Retina (tissue), 1 donor: ENCODE measurements around the gene SNX25.
"Not testable (repeated sequence)": the region's sequence is repeated elsewhere in the genome, so short reads cannot be mapped to it uniquely, and the experiment has no call there.

Experiments
- DNase-seq: peaks from one replicate; pipeline ENCODE4 v3.0.0-alpha.2; 2016

SNX25 gene

DNA sequence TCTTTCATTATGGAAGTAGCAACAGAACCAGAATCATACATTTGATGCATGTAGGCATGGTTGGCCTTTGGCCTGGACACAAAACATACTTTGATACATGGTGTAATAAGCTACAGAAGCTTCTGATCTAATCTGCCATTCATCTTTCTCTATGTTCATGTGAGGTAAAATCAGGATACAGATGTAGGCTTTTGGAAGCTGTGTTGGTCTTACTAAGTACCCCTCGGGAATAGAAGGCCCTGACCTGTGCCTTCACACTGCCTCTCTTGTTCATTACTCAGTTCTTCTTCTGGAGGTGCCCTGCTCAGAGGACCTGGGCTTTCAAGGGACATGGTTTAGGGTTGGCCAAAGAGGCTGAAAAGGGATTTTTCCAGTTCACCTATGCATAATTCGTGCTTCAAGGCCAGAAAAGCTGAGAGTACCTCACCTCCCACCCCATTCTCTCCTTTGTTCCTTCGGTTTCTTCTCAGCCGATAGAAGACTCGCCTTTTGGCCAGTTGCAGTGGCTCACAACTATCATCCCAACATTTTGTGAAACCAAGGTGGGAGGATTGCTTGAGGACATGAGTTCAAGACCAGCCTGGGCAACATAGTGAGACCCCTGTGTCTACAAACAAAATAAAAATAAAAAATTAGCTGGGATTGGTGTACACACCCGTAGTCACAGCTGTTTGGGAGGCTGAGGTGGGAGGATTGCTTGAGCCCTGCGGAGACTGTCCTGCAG is 25.9 kb downstream of the SNX25 start:
- no peak for DNase-seq

DNA sequence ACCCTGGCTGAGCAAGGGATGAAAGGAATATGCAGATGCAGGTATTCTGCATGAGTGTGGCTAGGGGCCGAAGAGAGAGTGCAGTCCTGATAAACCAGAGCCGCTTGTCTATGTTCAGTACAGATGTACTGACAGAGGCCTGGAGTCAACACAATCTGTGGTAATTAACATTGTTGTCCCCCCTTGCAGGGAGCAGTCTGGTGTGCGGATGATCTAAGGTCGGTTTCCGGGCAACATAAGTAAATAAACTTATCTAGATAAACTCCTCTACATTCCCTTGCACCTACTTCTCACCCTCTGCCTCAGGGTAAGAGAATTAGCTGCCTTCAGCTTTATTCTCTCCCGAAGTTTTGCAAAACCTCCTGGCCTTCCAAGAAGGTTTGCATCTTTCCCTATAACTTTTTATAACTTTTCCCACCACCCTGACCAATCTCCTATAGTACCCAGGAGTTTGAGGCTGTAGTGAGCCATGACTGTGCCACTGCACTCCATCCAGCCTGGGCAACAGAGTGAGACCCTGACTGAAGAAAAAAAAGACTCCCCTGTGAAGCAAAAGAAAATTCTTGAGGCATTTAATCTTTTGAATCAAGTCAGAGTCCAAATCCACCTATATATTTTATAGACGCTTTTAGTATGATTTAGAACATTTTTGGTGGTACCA is 26.6 kb downstream of the SNX25 start:
- DNase-seq: no peak

DNA sequence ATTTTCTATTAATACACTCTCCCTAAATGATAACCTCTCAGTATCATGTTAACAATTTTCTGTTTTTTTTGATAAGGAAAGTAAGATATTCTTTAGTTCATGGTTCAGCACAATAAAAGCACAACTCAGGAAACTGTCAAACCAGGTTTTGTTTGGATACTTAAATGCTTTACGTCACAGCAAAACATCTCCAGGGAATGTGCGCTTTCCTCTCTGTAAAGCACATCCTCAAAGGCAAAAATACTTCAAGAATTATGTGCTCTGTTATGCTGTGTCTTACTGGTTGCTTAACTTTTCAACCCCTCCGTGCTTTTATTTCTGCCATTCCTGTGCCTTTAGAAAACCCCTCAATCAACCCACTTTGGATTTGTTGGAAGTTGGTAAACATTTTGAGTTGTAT is 27.8 kb downstream of the SNX25 start:
- DNase-seq: no peak

DNA sequence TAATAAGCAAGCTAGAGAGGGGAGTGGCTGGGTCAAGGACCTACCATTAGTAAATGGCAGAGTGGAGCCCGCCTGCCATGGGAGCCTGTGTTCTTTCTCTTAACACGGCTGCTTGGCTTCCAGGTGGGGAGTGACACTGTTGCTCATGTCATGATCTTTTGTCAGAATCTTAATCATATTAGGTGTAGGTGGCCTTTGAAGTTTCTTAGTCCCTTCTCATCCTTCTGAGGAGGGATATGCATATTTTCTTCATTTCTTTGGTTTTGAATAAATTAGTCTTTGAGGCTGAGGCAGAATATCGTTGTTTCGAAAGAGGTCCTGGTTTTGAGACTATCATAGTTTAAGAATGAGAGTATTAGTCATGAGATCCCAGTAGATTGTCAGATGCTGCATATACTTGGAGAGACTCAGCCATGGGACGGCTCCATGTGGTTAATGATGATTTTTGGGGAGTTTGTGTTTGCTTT is 28.9 kb downstream of the SNX25 start:
- no peak for DNase-seq

DNA sequence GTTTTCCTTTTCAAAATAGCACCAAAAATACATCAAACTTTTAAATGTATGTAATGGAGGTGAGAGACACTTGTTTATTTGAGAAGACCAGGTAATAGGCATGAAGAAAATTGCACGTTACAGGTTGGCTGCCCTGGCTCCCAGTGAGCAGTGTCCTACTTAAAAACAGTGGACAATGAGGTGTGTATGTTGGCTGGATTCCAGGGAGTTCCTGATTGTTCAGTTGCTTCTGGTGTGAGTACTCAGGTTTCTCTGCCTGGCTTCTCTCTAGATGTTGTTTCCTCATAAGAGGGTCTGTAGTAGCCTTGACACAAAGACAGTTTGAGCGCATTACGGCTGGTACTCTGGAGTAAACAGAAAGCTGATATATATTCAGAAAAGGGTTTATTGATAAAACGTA is 29.4 kb downstream of the SNX25 start:
- no peak for DNase-seq

DNA sequence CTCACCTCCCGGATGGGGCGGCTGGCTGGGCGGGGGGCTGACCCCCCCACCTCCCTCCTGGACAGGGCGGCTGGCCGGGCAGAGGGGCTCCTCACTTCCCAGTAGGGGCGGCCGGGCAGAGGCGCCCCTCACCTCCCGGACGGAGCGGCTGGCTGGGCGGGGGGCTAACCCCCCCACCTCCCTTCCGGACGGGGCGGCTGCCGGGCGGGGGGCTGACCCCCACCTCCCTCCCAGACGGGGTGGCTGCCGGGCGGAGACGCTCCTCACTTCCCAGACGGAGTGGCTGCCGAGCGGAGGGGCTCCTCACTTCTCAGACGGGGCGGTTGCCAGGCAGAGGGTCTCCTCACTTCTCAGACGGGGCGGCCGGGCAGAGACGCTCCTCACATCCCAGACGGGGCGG is 31.1 kb downstream of the SNX25 start:
- not testable (repeated sequence) for DNase-seq

DNA sequence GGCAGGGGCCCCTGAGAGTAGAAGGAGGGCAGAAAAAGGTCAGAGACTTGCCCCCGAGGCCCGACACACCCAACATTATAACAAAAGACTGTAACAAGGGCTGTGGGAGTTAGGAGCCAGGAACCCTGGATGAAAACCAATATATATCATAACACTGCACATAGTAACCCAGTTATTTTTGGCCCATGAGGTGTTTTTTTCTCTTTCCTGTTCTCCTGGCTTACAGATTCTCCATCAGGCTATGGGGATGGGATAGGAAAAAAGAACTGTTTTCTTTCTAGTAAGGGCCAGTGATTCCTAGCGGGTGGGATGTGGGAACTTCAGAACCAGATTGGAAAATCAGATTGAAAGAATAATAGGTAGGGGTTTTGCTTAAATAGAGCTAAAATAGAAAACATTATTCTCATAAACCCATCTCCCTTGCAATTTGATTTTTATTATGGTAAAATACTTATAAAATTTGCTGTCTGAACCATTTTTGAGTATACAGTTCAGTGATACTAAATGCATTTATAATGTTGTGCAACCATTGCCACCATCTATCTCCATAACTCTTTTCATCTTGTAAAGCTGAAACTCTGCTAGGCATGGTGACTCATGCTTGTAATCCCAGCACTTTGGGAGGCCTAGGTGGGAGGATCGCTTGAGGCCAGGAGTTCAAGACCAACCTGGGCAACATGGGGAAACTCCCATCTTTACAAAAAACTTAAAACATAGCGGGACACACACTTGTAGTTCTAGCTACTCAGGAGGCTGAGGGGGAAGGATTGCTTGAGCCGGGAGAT is 33.5 kb downstream of the SNX25 start:
- DNase-seq: no peak

DNA sequence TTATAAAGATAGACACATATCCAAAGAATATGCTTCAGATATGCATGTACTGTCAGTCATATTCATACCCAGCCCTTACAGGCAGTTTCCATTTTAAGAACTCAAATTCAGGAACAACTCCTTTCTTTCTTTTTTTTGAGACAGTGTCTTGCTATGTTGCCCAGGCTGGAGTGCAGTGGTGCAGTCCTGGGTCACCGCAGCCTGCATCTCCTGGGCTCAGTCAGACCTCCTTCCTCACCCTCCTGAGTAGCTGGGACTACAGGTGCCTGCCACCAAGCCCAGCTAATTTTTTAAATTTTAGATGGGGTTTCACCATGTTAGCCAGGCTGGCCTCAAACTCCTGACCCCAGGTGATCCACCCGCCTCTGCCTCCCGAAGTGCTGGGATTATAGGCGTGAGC is 34.5 kb downstream of the SNX25 start:
- no peak for DNase-seq

DNA sequence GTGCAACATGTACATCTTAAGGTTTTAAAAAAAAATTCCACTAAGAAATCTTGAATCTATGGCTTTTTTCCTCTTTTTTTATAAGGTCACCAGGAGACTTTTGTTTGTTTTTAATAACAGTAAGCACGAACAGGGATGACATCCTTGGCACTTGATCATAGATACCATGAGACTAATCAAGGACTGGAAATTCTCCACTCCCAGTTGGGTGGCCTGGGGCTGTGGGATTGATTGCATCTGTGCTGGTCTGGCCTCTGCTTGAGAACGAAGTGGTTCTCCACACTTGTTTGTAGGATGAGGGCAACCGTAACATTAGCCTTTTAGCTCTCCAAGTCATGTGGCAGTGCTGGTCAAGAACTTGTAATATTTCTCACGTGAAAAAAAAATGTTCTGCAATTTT is 35.4 kb downstream of the SNX25 start:
- DNase-seq: no peak

DNA sequence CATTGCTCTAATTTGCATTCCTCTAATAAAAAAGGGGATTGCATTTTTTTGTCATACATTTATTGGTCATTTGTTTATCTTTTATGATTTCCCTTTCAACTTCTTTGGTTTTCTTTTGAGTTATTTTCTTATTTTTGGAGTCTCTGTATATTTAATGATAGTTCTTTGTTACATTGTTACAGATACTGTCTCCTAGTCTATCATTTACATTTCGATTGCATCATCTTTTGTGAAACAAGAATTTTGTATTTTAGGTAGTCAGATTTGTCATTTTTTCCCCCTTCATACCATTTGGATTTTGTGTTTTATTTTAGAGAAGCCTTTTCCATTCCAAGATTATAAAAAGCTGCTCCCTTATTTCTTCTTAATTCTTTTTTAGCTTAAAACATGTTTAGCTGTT is 37.1 kb downstream of the SNX25 start:
- no peak for DNase-seq

DNA sequence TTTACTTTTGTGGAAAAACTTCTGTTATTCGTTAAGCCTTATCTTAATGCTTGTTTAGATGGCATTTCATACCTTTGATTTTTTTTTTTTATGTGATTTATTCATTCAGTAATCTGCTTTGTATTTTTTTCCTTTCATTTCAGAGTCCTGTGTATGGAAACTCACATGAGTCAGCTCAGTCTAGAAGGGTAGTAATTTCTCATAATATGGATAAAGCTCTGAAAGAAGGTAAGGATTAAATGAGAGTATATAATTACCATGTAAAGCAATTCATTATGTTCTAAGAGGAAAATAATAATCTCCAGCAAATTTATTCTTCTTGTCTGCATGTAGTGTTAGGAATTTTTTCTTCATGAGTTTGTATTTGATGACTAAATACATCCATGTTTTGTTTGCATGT is 37.8 kb downstream of the SNX25 start:
- no peak for DNase-seq

DNA sequence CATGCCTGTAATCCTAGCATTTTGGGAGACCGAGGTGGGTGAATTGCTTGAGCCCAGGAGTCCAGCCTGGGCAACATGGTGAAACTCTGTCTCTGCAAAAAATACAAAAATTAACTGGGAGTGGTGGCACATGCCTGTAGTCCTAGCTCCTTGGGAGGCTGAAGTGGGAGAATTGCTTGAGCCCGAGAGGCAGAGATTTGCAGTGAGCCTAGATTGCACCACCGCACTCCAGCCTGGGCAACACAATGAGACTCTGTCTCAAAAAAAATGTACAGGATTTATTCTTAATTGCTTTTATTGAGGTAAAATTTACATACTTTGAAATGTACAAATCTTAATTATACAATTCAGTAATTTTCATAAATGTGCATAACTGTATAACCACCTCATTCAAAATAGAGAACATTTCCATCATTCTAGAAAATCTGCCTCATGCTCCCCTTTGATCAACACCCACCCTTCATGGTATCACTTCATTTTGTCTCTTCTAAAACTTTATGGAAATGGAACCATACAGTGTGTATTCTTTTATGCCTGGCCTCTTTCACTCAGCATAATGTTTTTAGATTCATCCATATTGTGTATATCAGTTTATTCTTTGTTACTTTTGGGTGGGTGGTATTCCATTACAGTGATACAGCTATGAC is 39.1 kb downstream of the SNX25 start:
- DNase-seq: no peak

DNA sequence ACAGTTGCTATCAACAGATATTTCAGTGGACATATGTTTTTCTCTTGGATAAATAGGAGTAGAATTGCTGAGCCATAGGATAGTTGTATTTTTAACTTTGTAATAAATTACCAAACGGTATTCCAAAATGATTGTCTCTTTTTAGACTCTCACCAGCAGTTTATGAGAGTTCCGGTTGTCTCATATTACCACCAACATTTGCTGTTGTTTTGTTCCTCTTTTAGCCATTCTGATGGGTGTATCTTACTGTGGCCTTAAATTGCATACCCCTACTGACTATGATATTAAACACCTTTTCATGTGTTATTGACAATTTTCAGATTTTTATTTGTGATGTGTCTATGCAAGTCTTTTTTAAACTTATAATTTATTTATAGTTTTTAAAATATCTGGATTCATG is 39.7 kb downstream of the SNX25 start:
- no peak for DNase-seq

DNA sequence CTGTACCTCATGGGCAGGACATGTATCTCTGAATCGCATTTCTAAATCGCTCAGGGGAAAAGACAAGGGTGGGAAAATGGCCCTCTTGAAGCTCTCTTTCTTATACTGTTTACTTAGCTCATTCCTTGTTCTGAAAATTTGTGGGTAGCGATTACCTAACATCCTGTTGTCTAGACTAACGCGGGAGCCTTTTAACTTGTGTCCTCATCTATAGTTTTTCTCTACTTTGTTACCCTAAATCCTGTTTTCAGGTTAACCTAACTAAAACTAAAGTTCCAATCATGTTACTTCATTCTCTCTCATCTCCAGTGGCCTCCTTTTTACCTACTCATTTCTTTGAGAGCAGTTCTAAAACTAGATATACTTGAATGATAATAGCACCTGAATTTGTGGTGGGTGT is 45.0 kb downstream of the SNX25 start:
- DNase-seq: no peak

DNA sequence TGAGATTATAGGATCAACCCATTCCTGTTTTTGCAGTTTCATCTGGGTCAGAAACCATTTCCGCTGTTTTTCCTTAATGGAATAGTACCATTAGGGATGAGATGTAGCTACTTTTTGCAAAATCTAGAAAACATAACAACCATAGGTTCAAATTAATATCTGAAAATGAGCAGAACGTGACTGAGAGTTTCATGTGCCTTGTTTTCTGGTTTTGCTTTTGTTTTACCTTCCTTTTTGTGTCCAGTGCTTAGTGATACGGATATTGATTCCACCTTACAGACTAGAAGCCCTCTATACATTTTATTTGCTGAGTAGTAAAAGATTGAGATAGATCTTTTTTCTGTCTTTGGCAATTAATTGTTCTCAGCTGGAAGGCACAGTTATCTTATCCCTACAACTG is 46.5 kb downstream of the SNX25 start:
- no peak for DNase-seq

DNA sequence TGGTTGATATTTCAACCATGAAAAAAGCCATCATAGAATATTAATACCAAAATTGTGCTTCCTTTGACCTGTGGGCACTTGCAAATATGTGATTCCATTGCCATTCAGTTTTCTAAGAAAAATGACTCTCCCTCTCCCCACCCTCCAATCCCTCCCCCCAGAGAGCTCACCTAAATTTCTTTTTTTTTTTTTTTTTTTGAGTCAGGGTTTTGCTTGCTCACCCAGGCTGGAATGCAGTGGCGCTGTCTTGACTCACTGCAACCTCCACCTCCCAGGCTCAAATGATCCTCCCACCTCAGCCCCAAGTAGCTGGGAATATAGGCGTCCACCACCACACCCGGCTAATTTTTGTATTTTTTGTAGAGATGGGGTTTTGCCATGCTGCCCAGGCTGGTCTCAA is 47.0 kb downstream of the SNX25 start:
- no peak for DNase-seq

DNA sequence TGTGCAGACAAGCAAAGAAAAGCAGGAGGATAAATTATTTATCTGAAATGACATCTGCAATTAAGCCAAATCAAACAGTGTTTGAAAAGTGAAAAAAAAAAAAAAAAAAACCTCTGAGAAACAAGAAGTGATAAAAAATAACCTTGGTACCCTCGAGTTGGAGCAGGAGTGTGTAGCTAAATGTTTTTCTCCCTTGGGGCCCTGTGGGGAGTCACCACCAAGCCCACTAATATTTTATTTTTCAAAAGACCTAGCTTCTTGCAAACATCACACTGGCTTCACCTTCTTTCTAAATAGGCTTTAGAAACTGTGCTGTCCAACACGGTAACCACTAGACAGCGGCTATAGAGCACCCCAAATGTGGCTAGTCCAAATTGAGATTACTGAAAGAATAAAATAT is 47.7 kb downstream of the SNX25 start:
- no peak for DNase-seq

DNA sequence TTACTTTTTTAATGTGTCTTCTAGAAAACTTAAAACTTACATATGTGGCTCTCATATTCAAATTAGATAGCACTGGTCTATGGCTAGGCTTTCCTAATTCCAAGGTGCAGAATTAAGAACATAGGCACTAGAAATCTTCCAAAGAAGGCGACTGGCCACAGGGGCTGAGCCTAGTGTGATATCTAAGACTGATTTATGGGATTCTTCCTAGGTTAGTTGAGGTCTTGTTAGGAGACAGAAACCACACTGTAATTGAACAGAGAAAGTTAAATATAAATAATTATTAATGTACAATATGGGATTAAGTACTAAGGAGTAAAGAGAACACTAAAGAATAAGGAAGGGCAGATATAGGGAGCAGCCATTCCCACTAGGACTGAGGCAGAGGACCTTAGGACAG is 48.3 kb downstream of the SNX25 start:
- no peak for DNase-seq

DNA sequence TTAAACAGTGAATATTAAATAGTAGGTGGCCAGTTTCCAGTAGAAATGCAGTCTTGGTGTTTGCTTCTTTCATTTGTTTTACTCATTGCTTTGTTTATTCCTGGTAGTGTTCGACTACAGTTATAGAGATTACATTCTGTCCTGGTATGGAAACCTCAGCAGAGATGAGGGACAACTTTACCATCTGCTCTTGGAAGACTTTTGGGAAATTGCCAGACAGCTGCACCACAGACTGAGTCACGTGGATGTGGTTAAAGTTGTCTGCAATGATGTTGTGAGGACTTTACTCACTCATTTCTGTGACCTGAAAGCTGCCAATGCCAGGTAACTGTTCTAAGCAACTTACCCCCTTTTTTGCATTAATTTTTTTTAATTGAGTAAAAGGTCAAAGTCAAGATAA is 49.3 kb downstream of the SNX25 start:
- not testable (repeated sequence) for DNase-seq

DNA sequence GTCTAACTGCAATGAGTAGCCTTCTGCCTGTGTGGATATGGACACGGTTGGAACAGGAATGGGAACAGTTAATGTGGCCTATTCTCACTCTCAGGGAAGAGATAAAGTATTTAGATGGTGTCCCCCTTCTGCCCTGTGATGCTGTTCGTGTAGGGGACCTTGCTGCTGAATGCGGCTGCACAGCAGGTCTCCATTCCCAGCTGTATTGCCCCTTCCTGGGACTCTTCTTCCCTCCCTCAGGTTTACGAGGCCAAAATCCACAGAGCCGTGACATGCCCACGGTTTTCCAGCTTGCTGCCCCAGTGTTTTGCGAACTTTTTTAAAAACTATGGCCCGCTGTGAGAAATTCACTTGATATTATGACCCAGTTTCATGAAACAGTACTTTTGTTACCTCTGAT is 50.3 kb downstream of the SNX25 start:
- DNase-seq: no peak

DNA sequence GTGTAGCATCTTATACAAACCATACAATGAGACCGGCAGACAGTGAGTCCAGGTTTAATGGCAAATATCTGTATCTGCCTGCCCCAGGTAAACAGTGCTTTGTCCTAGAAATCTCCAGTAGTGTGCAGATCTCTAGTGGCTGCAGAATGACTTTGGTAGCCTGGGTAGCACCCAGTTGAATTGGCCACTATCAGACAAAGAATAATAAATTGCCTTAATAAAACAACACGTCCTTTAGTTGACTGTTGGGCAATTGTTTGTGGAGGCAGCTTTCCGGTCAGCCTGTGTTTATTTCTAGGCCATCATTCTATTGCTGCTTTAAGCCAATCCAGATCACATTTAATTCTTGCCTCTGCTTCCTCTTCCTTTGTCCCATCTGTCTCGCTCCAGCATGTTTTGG is 52.5 kb downstream of the SNX25 start:
- DNase-seq: no peak

DNA sequence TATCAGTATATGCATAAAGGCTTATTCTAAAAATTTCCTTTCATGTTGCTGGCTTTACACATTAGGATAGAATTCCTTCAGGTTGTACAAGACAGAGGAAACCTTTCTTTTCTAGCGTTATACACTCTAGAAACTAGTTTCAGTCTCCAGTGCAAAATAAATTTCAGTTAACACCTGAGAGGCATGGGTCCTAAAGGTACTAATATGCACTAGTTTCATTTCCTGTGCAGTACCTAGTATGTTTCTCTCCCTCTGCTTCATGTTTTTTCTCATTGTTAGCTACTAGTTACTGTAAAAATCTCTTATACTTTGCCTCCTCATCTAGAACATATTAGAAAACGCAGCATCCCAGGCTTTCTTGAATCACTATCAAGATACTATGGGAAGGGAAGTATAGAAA is 54.0 kb downstream of the SNX25 start:
- no peak for DNase-seq

DNA sequence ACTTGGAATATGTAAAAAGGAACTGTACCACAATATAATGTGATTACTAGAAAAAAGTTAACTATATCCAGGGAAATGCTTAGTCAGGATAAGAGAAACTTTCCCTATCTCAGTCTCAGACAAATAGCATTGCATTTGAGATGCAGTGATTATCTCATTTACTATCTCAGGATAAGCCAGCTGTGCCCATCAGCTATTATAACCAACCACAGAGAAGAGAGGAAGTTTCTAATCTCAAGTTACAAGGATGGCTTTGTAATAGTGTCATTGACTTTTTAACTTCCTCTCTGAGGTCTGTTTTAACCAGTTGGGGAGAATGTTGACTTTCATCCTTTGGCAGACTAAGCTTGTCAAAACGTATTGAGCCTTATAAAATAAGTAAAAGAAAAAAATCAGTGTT is 56.5 kb downstream of the SNX25 start:
- no peak for DNase-seq

DNA sequence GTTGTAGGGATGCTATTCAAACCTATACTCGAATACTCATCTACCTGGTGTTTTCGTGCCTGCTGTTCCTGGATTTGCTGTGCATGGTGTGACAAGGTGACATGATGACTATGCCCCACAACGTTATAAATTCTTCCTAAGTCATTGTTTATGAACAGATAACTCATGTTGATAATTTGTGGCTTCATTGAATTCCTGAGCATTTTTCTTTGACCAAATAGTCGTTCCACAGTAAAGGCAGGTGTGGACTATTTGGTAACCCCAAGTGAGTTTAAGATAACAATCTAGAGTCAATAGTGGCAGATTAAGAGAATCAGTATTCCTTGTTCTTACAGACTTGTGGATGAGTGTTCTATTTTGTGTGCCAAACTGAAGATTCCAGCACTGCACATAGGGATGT is 59.9 kb downstream of the SNX25 start:
- DNase-seq: no peak
